HG03039 (cell line): ENCODE measurements around the gene TYROBP.
"Not testable (repeated sequence)": the region's sequence is repeated elsewhere in the genome, so short reads cannot be mapped to it uniquely, and the experiment has no call there.

Experiments used
- ATAC-seq: cut with Tn5 transposase; IDR thresholded peaks from one replicate; pipeline ENCODE4 v1.9.1; 2021; ENCODE audit warnings: mild to moderate bottlenecking, moderate library complexity; ENCODE audit not compliant: unreplicated experiment

The TYROBP gene

DNA sequence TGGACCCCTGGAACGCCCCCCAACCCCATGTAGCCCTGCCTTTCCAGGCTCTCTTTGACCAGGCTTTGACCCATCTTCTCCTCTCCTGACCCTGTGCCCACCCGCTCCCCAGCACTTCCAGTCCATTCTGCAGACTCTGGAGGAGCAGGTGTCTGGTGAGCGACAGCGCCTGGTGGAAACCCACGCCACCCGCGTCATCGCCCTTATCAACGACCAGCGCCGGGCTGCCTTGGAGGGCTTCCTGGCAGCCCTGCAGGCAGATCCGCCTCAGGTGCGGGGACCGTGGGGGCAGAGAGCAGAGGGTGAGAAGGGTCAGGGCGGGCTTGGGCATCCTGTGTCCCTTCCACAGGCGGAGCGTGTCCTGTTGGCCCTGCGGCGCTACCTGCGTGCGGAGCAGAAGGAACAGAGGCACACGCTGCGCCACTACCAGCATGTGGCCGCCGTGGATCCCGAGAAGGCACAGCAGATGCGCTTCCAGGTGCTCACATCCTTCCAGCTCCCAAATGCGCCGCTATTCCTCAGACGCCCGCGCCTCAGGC lies 33.6 kb downstream of the TYROBP start:
- no peak for ATAC-seq

GRCh38 chr19:35872180-35872579 lies 35.9 kb downstream of the TYROBP start:
- ATAC-seq: no peak

DNA sequence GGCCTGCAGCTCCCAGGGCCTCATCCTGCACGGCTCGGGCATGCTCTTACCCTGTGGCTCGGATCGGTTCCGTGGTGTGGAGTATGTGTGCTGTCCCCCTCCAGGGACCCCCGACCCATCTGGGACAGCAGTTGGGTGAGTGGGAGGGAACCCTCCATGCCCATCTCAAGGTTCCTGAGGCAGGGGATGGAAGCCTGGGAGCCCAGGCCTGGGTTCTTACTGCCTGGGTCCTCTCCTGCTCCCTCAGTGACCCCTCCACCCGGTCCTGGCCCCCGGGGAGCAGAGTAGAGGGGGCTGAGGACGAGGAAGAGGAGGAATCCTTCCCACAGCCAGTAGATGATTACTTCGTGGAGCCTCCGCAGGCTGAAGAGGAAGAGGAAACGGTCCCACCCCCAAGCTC lies 36.5 kb downstream of the TYROBP start:
- no peak for ATAC-seq

- no peak for ATAC-seq
Observed at GRCh38 chr19:35870798-35871197, 37.3 kb downstream of the TYROBP start.

DNA sequence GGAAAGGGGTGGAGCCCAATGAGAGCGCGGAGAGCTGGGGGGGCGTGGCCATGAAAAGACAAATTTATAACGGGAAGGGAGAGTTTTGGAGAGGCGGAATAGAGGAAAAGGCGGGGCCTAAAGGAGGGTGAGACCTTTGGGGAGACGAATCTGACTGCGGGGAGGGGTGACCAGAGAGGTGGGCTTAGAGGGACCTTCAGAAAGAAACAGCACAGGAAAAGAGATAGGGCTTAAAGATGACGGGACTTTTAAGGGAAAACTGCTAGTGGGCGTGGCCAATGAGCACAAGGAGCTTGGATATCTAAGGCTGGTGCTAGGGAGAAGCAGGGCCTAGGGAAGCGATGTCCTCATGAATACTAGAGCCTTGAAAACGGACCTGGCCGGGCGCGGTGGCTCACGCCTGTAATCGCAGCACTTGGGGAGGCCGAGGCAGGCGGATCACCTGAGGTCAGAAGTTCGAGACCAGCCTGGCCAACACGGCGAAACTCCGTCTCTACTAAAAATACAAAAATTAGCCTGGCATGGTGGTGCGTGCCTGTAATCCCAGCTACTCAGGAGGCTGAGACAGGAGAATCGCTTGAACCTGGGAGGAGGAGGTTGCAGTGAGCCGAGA lies 37.9 kb downstream of the TYROBP start:
- ATAC-seq: not testable (repeated sequence)

DNA sequence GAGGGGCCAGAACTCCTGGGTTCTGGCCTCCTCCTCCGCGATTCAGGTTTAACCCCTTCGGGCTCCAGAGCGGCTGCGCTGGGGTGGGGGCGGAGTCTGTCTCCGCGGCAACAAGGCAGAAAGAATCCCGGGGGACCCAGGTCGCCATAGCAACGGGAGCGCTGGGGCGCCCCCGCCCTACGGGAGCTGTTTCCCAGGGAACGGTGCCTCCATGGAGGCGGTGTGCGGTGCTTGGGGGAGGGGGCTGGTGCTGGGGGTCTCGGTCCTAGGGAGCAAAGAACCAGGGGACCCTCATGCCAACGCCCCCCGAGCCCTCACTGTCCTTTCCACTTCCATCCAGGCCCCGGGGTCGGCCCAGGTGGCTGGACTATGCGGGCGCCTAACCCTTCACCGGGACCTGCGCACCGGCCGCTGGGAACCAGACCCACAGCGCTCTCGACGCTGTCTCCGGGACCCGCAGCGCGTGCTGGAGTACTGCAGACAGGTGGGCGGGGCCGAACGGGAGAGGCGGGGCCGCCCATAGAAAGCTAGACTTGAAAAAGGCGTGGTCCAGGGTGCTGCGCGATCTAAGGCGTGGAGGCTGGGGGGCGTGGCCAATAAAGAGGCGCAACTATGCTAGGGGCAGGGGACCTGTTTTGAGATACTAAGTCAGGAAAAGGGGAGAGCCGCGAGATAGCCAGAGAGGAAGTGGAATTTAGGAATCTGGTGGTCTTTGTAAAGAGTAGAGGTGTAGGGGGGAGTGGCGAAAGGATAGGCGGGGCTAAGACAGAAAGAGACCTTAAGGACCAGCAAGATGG lies 38.6 kb downstream of the TYROBP start:
- no peak for ATAC-seq

DNA sequence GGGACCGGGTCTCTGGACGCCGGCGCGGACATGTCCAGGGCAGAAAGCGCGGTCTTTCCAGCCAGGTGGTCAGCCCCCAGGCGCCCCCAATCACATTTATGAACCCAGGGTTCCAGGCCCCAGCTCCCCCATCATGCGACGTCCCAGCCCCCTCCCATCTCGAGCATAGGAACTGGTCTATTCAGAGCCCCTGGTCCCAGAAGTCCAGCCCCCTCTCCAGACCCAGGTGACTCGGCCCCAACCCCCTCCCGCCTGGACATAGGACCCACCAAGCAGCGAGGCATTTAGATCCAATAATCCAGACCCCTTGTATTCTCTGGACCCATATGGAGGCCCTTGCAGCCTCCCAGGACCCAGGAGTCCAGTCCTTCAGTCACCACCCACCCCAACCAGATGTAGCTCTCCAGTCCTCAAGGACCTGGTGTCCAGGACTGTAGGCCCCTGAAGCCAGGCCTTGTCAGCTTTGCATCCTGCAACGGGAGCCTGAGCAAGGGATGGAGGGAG lies 39.2 kb downstream of the TYROBP start:
- ATAC-seq: no peak

GRCh38 chr19:35868172-35868822 lies 39.8 kb downstream of the TYROBP start, which contains the start of gene APLP1:
Gene APLP1 (plus strand): TSS chr19:35868574. CDS start chr19:35868637, 63 bp downstream.
- ATAC-seq: no peak

DNA sequence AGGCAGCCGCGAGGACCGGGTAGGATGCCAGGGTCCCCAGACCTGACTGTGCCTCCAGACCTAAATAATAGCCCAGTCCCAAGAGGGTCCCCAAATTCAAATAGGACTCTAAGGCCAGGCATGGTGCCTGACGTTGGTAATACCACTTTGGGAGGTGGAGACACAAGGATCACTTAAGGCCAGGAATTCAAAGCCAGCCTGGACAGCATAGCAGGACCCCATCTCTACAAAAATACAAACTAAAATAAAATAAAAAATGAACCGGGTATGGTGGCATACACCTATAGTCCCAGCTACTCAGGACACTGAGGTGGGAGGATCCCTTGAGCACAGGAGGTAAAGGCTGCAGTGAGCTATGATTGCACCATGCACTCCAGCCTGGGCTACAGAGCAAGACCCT lies 45.1 kb downstream of the TYROBP start:
- no peak for ATAC-seq

DNA sequence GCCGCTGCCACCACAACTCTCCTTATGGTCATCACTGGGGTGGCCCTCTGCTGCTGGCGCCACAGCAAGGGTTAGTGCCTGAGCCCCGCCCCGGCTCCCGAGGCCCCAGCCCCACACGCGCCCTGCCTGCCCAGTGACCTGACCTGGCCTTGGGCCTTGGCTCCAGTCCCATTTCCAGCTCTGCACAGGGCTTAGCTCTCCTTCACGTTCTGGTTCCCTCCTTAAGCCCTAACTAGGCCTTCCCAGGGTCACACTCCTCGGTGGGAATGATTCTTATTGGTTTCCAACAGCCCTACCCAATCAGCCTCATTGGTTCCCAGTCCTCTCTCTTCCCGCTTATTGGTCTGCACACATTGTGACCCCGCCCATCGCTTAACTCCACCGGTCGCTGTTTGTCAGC lies 45.6 kb downstream of the TYROBP start:
- no peak for ATAC-seq

GRCh38 chr19:35861640-35862160 lies 46.4 kb downstream of the TYROBP start:
- ATAC-seq: no peak

GRCh38 chr19:35860818-35861639 lies 47.1 kb downstream of the TYROBP start:
- ATAC-seq: no peak

- no peak for ATAC-seq
Observed at GRCh38 chr19:35860436-35860817, 47.7 kb downstream of the TYROBP start.

DNA sequence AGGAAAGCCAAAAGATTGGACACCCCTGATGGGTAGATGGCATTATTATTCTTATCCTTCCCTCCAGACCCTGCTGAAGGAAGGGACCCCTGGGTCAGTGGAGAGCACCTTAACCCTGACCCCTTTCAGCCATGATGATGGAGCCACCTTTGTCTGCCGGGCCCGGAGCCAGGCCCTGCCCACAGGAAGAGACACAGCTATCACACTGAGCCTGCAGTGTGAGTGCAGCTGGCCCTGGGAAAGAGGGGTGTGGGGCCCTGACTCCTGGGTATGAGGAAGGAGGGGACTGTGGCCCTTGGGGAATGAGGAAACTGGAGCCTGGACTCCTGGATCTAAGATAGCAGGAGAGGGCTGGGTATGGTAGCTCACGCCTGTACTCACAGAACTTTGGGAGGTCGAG lies 48.7 kb downstream of the TYROBP start:
- ATAC-seq: no peak

GRCh38 chr19:35858311-35858710 lies 49.8 kb downstream of the TYROBP start:
- ATAC-seq: no peak

GRCh38 chr19:35856546-35857149 lies 51.4 kb downstream of the TYROBP start, which contains the start of gene KIRREL2:
Gene KIRREL2 (plus strand): TSS chr19:35856911. CDS start chr19:35857120, 209 bp downstream.
- no peak for ATAC-seq
